GM23338 (cell line): ENCODE results near the gene JAZF1. TPM values are rescaled to one million over a fixed set of nuclear protein-coding genes. Genes with fewer than 3 reads are reported as not detected.

Experiments used
- ATAC-seq: fragments of 200-7000 bp; cut with Tn5 transposase; 3 replicates; pipeline ENCODE4 v1.9.1; 2020
- DNase-seq: peaks from one replicate; pipeline ENCODE4 v3.0.0-alpha.2; 2015; ENCODE audit warnings: low spot score
- H2AFZ ChIP-seq: fragments of 200-600 bp; sonication (generic); 2 replicates; pipeline ENCODE4 v1.8.0; 2016; ENCODE audit warnings: antibody characterized with exemption, mild to moderate bottlenecking, moderate library complexity
- H3F3A ChIP-seq: fragments of 200-600 bp; sonication (generic); replicated peaks from 2 replicates; pipeline ENCODE4 v1.8.0; 2017; ENCODE audit warnings: antibody characterized with exemption, mixed run types, low read depth
- H3K27ac ChIP-seq: fragments of 200-600 bp; sonication (generic); 2 replicates; pipeline ENCODE4 v1.6.1; 2016; ENCODE audit warnings: low read depth
- H3K27me3 ChIP-seq: fragments of 200-600 bp; sonication (generic); 2 replicates; pipeline ENCODE4 v1.8.0; 2016; ENCODE audit warnings: mild to moderate bottlenecking, mixed run types, moderate library complexity; ENCODE audit not compliant: insufficient read depth
- H3K36me3 ChIP-seq: fragments of 200-600 bp; sonication (generic); 2 replicates; pipeline ENCODE4 v1.8.0; 2016; ENCODE audit warnings: mild to moderate bottlenecking; ENCODE audit not compliant: insufficient read depth
- H3K4me1 ChIP-seq: fragments of 200-600 bp; sonication (generic); 2 replicates; pipeline ENCODE4 v1.8.0; 2016; ENCODE audit warnings: mild to moderate bottlenecking, moderate library complexity; ENCODE audit not compliant: insufficient read depth
- H3K4me2 ChIP-seq: fragments of 200-600 bp; sonication (generic); 2 replicates; pipeline ENCODE4 v1.7.1; 2017; ENCODE audit warnings: mixed run types
- H3K4me3 ChIP-seq: fragments of 200-600 bp; sonication (generic); 2 replicates; pipeline ENCODE4 v1.6.1; 2016; ENCODE audit warnings: mixed run types
- H3K79me2 ChIP-seq: fragments of 200-600 bp; sonication (generic); replicated peaks from 2 replicates; pipeline ENCODE4 v1.8.0; 2017; ENCODE audit warnings: mild to moderate bottlenecking; ENCODE audit not compliant: insufficient read depth
- H3K9me2 ChIP-seq: fragments of 200-600 bp; sonication (generic); 2 replicates; pipeline ENCODE4 v1.8.0; 2017; ENCODE audit not compliant: insufficient read depth
- H4K20me1 ChIP-seq: fragments of 200-600 bp; sonication (generic); replicated peaks from 2 replicates; pipeline ENCODE4 v1.8.0; 2017; ENCODE audit warnings: mild to moderate bottlenecking; ENCODE audit not compliant: insufficient read depth
- H3K27ac Mint-ChIP-seq: 2 replicates; pipeline ENCODE4 v1.8.0; 2020; ENCODE audit warnings: inconsistent platforms, mild to moderate bottlenecking, moderate library complexity, mixed read lengths
- H3K27me3 Mint-ChIP-seq: 3 replicates; pipeline ENCODE4 v1.8.0; 2022; ENCODE audit warnings: low read depth, mild to moderate bottlenecking, moderate library complexity, mixed read lengths, inconsistent platforms; ENCODE audit not compliant: insufficient read depth, poor library complexity
- H3K36me3 Mint-ChIP-seq: 3 replicates; pipeline ENCODE4 v1.8.0; 2021; ENCODE audit warnings: low read depth, mild to moderate bottlenecking, inconsistent platforms, moderate library complexity, mixed read lengths
- H3K4me1 Mint-ChIP-seq: 3 replicates; pipeline ENCODE4 v1.8.0; 2020; ENCODE audit warnings: mild to moderate bottlenecking, inconsistent platforms, mixed read lengths
- H3K4me3 Mint-ChIP-seq: 3 replicates; pipeline ENCODE4 v1.8.0; 2021; ENCODE audit warnings: moderate library complexity, mild to moderate bottlenecking, inconsistent platforms, mixed read lengths
- H3K9me3 Mint-ChIP-seq: 3 replicates; pipeline ENCODE4 v1.8.0; 2020; ENCODE audit warnings: moderate library complexity, mild to moderate bottlenecking, inconsistent platforms, mixed read lengths
- CREB1 ChIP-seq: fragments of 250-450 bp; sonication (Bioruptor Pico); IDR thresholded peaks from 2 replicates; pipeline ENCODE4 v1.5.0; 2020; ENCODE audit warnings: low read depth, mild to moderate bottlenecking, moderate library complexity
- CTCF ChIP-seq, 2 experiments: fragments of 200-600 bp in 1 of 2; sonication (generic) in 1 of 2; conservative IDR thresholded peaks; 2 replicates each; pipeline versions ENCODE4 v1.5.1 to v1.6.1; 2016 to 2017; ENCODE audit warnings: antibody characterized with exemption in 2 of 2, low read depth in 2 of 2, mild to moderate bottlenecking in 2 of 2, moderate library complexity in 1 of 2
- ETS1 ChIP-seq: IDR thresholded peaks from 2 replicates; pipeline ENCODE4 v1.6.1; 2016; ENCODE audit warnings: antibody characterized with exemption
- EZH2 ChIP-seq: fragments of 200-600 bp; sonication (generic); IDR thresholded peaks from one replicate; pipeline ENCODE4 v1.8.0; 2017; ENCODE audit warnings: antibody characterized with exemption, mild to moderate bottlenecking, low read depth; ENCODE audit not compliant: unreplicated experiment
- EZH2phosphoT487 ChIP-seq: fragments of 200-600 bp; sonication (generic); IDR thresholded peaks from one replicate; pipeline ENCODE4 v1.8.1; 2018; ENCODE audit warnings: antibody characterized with exemption; ENCODE audit not compliant: unreplicated experiment
- JUNB ChIP-seq: IDR thresholded peaks from one replicate; pipeline ENCODE4 v1.6.1; 2016; ENCODE audit warnings: antibody characterized with exemption; ENCODE audit not compliant: unreplicated experiment
- NANOG ChIP-seq: IDR thresholded peaks from 2 replicates; pipeline ENCODE4 v1.6.1; 2016; ENCODE audit warnings: antibody characterized with exemption, borderline replicate concordance
- POLR2AphosphoS5 ChIP-seq: IDR thresholded peaks from 2 replicates; pipeline ENCODE4 v1.6.1; 2016; ENCODE audit warnings: antibody characterized with exemption, low read depth
- REST ChIP-seq: IDR thresholded peaks from one replicate; pipeline ENCODE4 v1.6.1; 2018; ENCODE audit warnings: antibody characterized with exemption; ENCODE audit not compliant: unreplicated experiment
- STAT1 ChIP-seq: IDR thresholded peaks from one replicate; pipeline ENCODE4 v1.6.1; 2016; ENCODE audit warnings: antibody characterized with exemption; ENCODE audit not compliant: unreplicated experiment
- ZNF114 ChIP-seq: fragments of 250-450 bp; sonication (Bioruptor Pico); IDR thresholded peaks from 2 replicates; pipeline ENCODE4 v1.5.0; 2020; ENCODE audit warnings: mild to moderate bottlenecking, moderate library complexity
- ZNF331 ChIP-seq: fragments of 250-450 bp; sonication (Bioruptor Pico); IDR thresholded peaks from 2 replicates; pipeline ENCODE4 v1.5.0; 2020; ENCODE audit warnings: low read depth, mild to moderate bottlenecking, moderate library complexity
- ZNF462 ChIP-seq: fragments of 250-450 bp; sonication (Bioruptor Pico); IDR thresholded peaks from 2 replicates; pipeline ENCODE4 v1.5.0; 2020; ENCODE audit warnings: mild to moderate bottlenecking, moderate library complexity
- polyA plus RNA-seq: library from polyadenylated mRNA; unstranded; fragments of >200 nt; fragmentation: Nextera tagmentation; extraction: Ambion mirVana; gene quantifications from 2 replicates; pipeline ENCODE4 v1.2.1, GENCODE V29; 2016
- total RNA-seq: library from RNA; depleted of rRNA; stranded (reverse); fragments of >200 nt; shearing (Covaris generic); gene quantifications from 2 replicates; pipeline ENCODE4 v1.2.3, GENCODE V29; 2014

The JAZF1 gene
- total and polyA plus RNA-seq, 2 experiments from 2014 or later = 12.2 to 22.2 TPM

DNA sequence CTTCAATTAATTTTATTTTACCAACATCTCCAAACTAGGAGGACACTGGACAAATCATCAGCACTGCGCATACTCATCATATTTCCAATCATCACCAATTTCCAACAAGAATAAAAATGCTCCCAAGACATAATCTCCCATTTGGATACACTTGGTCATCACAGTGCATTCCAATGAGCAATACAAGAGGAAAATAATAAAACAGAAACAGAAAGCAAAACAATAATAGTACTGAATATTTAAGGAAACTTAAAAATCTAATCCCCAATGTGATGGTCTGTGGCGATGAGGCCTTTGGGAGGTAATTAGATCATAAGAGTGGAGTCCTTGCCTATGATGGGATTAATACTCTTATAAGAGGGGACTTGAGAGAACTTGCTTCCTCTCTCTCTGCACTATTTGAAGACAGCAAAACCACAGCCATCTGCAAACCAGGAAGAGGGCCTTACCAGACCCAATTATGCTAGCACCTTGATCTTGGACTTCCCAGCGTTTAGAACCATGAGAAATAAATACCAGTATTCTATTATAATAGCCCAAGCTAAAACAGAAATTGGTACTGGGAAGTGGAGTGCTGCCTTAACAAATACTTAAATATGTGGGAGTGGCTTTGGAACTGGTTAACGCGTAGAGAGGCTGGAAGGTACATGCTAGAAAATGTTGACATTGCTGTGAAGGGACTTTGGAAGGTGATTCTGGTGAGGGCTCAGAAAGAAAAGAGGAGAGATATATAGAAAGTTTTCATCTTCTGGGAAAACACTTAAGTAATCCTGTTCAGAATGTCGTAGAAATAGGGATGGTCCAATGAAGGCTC, 91.5 kb downstream of the JAZF1 start:
- DNase-seq (no peak), ATAC-seq (no peak)
- Mint-ChIP-seq H3K4me3 (no peak overlapping the region), H3K27ac (0 out of 2 replicates have a peak overlapping the region, but pooled peaks have one; percentile 14), H3K36me3 (no peaks in the 10 kb centered on the region), H3K27me3 (no peaks in the 10 kb centered on the region), H3K9me3 (no peaks in the 10 kb centered on the region; the same call in 2 of the 3 replicates), H3K4me1 (peaks cover 22% of the 10 kb centered on the region)
- Histone ChIP-seq H3K27me3 (no peaks in the 10 kb centered on the region), H3K4me2 (peak overlapping the region; percentile 44), H3K36me3 (no peaks in the 10 kb centered on the region), H3K4me3 (no peak overlapping the region; the same call in 1 of the 2 replicates), H2AFZ (no peak overlapping the region), H3K27ac (no peak overlapping the region), H3F3A (0 out of 2 replicates have a peak, but pooled peaks cover 3% of the 10 kb centered on the region), H3K9me2 (no peaks in the 10 kb centered on the region), H3K79me2 (peaks cover 47% of the 10 kb centered on the region), H3K4me1 (peaks cover 23% of the 10 kb centered on the region), H4K20me1 (no peaks in the 10 kb centered on the region)
- no peak for TF ChIP-seq CREB1 (CRISPR knock-in tag)
- TF ChIP-seq ETS1 = no peak
- no peak for TF ChIP-seq ZNF114 (CRISPR knock-in tag)
- no peak for TF ChIP-seq POLR2AphosphoS5
- TF ChIP-seq STAT1 = no peak
- TF ChIP-seq ZNF462 (CRISPR knock-in tag) = no peak
- no peak for TF ChIP-seq EZH2phosphoT487
- TF ChIP-seq CTCF (conservative IDR thresholded peaks at IDR 0.05; ENCODE audit: low read depth in 2 of 2) = no peak
- TF ChIP-seq EZH2 = no peak
- TF ChIP-seq REST = no peak
- no peak for TF ChIP-seq JUNB
- TF ChIP-seq ZNF331 (CRISPR knock-in tag) = no peak
- no peak for TF ChIP-seq NANOG
